ENCODE measurements around the gene WNT16.
"Not testable (repeated sequence)": the region's sequence is repeated elsewhere in the genome, so short reads cannot be mapped to it uniquely, and the experiment has no call there.

WNT16 gene

DNA sequence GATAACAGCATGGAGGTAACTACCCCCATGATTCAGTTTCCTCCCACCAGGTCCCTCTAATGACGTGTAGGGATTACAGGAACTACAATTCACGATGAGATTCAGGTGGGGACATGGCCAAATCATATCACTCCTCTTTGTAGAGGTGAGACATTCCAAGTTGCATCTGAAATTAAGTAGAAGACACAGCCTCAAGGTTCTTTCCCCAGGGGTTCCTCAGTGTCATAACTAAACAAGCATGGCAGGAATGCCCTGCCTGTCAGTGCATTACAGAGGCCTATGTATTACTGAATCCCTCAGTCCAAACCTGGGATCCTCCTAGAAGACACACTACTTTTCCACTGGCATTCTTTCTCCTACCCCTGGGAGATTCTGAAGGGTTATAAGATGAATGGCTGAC lies 42.6 kb upstream of the WNT16 start:
- TF ChIP-seq, protein P1, sequence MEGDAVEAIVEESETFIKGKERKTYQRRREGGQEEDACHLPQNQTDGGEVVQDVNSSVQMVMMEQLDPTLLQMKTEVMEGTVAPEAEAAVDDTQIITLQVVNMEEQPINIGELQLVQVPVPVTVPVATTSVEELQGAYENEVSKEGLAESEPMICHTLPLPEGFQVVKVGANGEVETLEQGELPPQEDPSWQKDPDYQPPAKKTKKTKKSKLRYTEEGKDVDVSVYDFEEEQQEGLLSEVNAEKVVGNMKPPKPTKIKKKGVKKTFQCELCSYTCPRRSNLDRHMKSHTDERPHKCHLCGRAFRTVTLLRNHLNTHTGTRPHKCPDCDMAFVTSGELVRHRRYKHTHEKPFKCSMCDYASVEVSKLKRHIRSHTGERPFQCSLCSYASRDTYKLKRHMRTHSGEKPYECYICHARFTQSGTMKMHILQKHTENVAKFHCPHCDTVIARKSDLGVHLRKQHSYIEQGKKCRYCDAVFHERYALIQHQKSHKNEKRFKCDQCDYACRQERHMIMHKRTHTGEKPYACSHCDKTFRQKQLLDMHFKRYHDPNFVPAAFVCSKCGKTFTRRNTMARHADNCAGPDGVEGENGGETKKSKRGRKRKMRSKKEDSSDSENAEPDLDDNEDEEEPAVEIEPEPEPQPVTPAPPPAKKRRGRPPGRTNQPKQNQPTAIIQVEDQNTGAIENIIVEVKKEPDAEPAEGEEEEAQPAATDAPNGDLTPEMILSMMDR (IDR thresholded peaks at IDR 0.05; ENCODE audit: borderline replicate concordance, insufficient read depth, low read depth, low read length) = no peak
- H3K4me3 ChIP-seq (ENCODE audit: low read depth, low read length) = no peak overlapping the region

DNA sequence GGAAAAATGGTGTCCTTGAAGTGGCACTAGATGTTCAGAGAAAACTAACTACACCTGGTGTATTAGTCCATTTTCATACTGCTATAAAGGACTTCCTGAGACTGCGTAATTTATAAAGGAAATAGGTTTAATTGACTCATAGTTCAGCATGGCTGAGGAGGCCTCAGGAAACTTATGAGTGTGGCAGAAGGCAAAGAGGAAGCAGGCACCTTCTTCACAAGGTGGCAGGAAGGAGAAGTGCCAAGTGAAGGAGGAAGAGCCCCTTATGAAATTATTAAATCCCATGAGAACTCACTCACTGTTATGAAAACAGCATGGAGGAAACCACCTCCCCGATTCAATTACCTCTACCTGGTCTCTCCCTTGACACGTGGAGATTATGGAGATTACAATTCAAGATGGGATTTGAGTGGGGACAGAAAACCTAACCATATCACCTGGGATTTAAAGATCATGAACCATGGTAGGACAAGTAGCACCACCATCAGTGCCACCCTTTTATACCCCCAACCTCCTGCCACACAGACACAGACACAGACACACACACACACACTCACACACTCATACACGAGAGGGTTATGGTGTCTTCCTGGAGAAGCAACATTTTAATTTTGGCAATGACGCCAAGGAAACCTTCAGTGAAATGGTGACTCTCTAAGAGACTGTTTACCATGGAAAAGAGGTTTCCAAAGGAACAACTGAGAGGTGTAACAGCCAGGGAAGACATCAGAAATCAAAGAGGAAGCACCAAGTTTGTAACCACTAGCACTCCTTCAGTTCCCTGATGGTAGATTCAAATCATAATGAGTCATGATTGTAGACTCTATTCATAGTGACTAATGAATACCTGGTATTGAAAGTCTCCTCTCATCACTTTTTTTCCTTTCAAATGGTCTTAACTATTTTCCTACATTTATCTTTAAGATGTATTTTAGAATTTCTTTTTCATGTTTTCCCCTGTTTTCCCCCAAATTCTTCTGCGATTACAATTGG lies 41.8 kb upstream of the WNT16 start:
- no peak overlapping the region for H3K4me3 ChIP-seq (ENCODE audit: low read depth, low read length)
- TF ChIP-seq, protein P1 (IDR thresholded peaks at IDR 0.05; ENCODE audit: borderline replicate concordance, insufficient read depth, low read depth, low read length) = no peak

DNA sequence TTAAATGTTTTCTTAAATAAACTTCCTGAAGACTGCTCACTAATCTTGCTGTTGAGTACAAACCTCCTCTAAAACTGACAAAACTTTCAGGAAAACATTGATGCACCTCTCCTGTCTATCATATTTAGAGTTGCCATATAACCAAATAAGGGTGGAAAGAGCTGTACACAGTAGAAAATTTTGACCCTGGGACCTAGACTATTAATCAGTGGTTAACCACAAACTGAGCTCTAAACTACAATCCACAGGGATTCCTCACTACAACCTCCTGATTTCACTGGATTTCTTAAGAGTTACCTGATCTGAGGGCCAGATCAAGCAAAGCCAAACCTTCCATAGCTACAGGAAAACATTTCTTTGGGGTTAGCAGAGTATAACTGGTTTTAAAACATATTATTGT lies 39.9 kb upstream of the WNT16 start:
- TF ChIP-seq, protein P1 (IDR thresholded peaks at IDR 0.05; ENCODE audit: borderline replicate concordance, insufficient read depth, low read depth, low read length) = no peak
- no peak overlapping the region for H3K4me3 ChIP-seq (ENCODE audit: low read depth, low read length)

DNA sequence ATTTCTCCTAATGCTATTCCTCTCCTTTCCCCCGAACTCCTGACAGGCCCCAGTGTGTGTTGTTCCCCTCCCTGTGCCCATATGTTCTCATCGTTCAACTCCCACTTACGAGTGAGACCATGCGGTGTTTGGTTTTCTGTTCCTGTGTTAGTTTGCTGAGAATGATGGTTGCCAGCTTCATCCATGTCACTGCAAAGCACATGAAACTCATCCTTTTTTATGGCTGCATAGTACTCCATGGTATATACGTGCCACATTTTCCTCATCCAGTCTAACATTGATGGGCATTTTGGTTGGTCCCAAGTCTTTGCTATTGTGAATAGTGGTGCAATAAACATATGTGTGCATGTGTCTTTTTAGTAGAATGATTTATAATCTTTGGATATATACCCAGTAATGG lies 38.9 kb upstream of the WNT16 start:
- not testable (repeated sequence) for H3K4me3 ChIP-seq (ENCODE audit: low read depth, low read length)

DNA sequence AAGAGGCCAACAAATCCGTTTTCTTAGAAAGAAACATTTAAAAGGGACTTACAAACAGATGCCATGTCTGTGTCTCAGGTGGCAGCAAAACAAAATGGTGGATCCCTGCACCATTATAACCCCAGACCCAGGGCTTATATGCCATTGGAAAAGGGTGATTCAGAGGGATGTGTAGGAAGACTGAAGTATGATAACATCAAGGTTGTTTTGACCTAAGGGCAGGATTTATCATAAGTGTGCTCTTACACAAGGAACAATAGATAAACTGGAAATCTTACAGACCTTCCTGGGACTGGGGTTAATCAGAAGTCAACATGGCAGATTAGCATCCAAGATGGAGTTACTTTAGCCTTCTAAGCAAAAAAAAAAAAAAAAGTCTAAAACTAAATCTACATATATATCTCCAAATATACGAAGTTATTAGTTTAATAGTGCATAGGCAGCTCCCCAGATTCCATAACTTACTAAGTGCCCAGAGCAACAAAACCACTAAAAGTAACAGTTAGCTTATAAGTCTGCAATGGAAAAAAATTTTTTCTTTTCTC lies 34.3 kb upstream of the WNT16 start:
- H3K4me3 ChIP-seq (ENCODE audit: low read depth, low read length) = no peak overlapping the region
- TF ChIP-seq, protein P1 (IDR thresholded peaks at IDR 0.05; ENCODE audit: borderline replicate concordance, insufficient read depth, low read depth, low read length) = no peak

DNA sequence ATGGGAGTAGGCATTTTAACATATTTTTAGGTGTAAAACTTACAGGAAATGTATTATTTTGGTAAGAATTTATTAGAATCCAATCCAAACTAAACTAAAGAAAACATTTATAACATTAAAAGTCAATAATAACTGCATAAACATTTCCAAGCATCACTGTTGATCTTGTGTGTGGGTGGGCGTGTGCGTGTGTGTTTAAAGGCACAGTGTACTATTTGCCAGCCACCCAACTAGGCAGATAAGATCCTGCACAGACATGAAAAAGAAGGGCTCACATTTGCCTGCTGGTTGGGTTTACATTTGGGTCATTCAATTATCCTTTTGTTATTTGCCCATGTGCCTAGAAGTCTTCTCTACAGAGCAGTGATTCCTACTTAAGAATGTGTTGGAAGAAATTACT lies 31.0 kb upstream of the WNT16 start:
- H3K4me3 ChIP-seq (ENCODE audit: low read depth, low read length) = no peak overlapping the region
- TF ChIP-seq, protein P1 (IDR thresholded peaks at IDR 0.05; ENCODE audit: borderline replicate concordance, insufficient read depth, low read depth, low read length) = no peak

DNA sequence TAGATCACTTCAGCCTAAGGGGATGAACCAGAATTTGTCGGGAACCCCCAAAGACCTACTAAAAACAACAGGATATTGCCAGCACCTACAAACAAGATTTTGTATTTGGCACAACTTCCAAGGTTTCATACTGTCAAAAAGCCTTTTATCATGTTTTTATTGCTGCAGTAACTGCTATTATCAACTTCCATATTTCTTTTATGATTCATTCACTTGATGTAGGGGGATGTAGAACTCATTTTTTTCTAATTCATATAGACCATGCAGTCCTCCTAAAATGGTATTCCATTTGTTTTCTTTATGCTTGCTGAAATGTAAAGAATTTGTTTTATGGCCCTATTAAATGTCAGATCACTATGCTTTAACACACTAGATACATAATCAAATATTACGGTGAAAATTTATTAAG lies 30.0 kb upstream of the WNT16 start:
- TF ChIP-seq, protein P1 (IDR thresholded peaks at IDR 0.05; ENCODE audit: borderline replicate concordance, insufficient read depth, low read depth, low read length) = no peak
- H3K4me3 ChIP-seq (ENCODE audit: low read depth, low read length) = no peak overlapping the region

All from GM12875 (cell line).